ENCODE measurements around the gene GNRH2. TPM values are rescaled to one million over a fixed set of nuclear protein-coding genes. Genes with fewer than 3 reads are reported as not detected.
A peak's percentile ranks its signal among the peaks of the same experiment; 100 is the strongest.

GNRH2 gene
- total and polyA plus RNA-seq, 10 of the 15 experiments (the other 5 are each of a cell fraction or from before 2014, with no cell fraction given), result 0.12 to 0.85 (median 0.31) TPM; not detected in 7

- TF ChIP-seq MEF2B (IDR thresholded peaks at IDR 0.05; ENCODE audit: partially characterized antibody, poor library complexity, severe bottlenecking), result peak; percentile 63
- no peak; the same call in 1 of the 2 replicates for TF ChIP-seq POLR2AphosphoS2 (IDR thresholded peaks at IDR 0.05; ENCODE audit: low read depth, low read length)
- TF ChIP-seq MAX (IDR thresholded peaks at IDR 0.05; ENCODE audit: low read depth, low read length), result no peak
- peak; percentile 23; the same call in 1 of the 2 replicates for TF ChIP-seq YY1 (IDR thresholded peaks at IDR 0.05; ENCODE audit: low read depth, low read length)
- no peak for TF ChIP-seq TBL1XR1 (IDR thresholded peaks at IDR 0.05; ENCODE audit: low read depth, low read length)
- TF ChIP-seq CREM (IDR thresholded peaks at IDR 0.05; ENCODE audit: low read depth), result peak; percentile 37; the same call in 1 of the 2 replicates
- peak; percentile 80 for TF ChIP-seq MLLT1 (IDR thresholded peaks at IDR 0.05)
- TF ChIP-seq ZNF24 (IDR thresholded peaks at IDR 0.05), result no peak
- TF ChIP-seq FOXK2 (IDR thresholded peaks at IDR 0.05), result no peak
- TF ChIP-seq BCLAF1 (IDR thresholded peaks at IDR 0.05), result no peak
- TF ChIP-seq CREB1 (IDR thresholded peaks at IDR 0.05; ENCODE audit: low read depth), result peak; percentile 52
Measured at GRCh38 chr20:3045042-3045815, 1.8 kb downstream of the GNRH2 start (continued).

All from GM12878 (cell line).